ENCODE results near the gene CLEC16A.

The CLEC16A gene

DNA sequence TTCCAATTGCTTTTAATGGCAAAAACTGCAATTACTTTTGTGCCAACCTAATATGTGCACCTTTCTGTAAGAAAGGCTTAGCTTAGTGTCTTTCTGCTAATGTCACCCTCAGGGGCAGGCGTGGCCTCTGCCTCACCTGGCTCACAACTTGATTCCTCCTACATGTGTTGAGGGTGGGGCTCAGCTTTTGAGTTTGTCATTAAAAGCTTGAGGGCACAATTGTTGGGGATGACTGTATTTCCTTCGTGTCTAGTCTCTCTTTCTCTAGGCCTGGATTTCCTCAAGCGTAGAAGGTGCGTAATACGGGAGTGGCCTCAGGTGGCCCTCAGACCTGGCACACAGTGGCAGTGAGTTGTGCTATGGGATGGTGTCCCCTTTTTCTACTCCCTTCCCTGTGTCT, 94.4 kb downstream of the CLEC16A start:
- H3K4me1 ChIP-seq (ENCODE audit: insufficient read depth, low read length): no peaks in the 10 kb centered on the region
- no peak overlapping the region for H3K27ac ChIP-seq (ENCODE audit: low read length)
- no peaks in the 10 kb centered on the region for H3K27me3 ChIP-seq (ENCODE audit: insufficient read depth, low read length)
- H3K4me3 ChIP-seq (ENCODE audit: low read length): no peak overlapping the region
- peaks cover 16% of the 10 kb centered on the region; the same call in 1 of the 2 replicates for H3K36me3 ChIP-seq (ENCODE audit: insufficient read depth, low read depth, low read length)
- H3K9ac ChIP-seq (ENCODE audit: low read depth, low read length): no peak overlapping the region
- no peaks in the 10 kb centered on the region for H3K9me3 ChIP-seq (ENCODE audit: insufficient read depth, low read depth, low read length)

DNA sequence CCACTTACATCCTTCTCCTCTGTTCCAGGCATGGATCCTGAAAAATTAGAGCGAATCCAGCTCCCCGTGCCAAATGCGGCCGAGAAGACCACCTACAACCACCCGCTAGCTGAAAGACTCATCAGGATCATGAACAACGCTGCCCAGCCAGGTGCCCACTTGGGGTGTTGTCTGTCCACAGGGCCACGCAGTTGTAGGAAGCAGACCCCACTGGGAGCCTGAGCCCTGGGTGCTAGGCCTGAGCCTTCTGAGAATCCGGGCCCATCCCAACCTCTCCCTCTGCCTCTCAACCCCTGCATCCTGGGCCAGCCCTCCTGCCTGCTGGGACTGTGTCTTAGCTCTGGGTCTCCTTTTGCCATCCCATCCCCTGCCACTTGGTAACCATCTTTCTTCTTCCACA, 95.4 kb downstream of the CLEC16A start:
- Histone ChIP-seq H3K9me3 (ENCODE audit: insufficient read depth, low read depth, low read length) (no peaks in the 10 kb centered on the region), H3K36me3 (ENCODE audit: insufficient read depth, low read depth, low read length) (peaks cover 19% of the 10 kb centered on the region; the same call in 1 of the 2 replicates)

DNA sequence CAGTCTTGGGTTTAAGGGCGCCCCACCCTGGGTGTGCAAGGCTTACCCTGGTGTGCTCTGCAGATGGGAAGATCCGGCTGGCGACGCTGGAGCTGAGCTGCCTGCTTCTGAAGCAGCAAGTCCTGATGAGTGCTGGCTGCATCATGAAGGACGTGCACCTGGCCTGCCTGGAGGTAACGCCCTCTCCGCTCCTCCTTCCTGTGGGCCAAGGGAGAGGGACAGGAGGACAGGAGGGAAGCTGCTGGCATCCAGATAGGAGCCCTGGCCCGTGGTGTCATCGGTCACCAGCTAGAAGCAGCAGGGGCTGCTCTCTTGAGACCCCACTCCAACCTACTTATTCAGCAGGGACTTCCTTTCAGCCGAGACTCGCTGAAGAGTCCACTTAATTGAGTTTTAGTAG, 97.8 kb downstream of the CLEC16A start:
- Histone ChIP-seq H3K9ac (ENCODE audit: low read depth, low read length) (no peak overlapping the region), H3K4me3 (ENCODE audit: low read length) (no peak overlapping the region), H3K4me1 (ENCODE audit: insufficient read depth, low read length) (0 out of 2 replicates have a peak, but pooled peaks cover 5% of the 10 kb centered on the region), H3K27me3 (ENCODE audit: insufficient read depth, low read length) (no peaks in the 10 kb centered on the region), H3K36me3 (ENCODE audit: insufficient read depth, low read depth, low read length) (peaks cover 19% of the 10 kb centered on the region; the same call in 1 of the 2 replicates), H3K9me3 (ENCODE audit: insufficient read depth, low read depth, low read length) (no peaks in the 10 kb centered on the region), H3K27ac (ENCODE audit: low read length) (no peak overlapping the region)

More for the DNA sequence above, 95.4 kb downstream of the CLEC16A start:
- H3K4me3 ChIP-seq (ENCODE audit: low read length): no peak overlapping the region
- no peaks in the 10 kb centered on the region for H3K27me3 ChIP-seq (ENCODE audit: insufficient read depth, low read length)
- H3K27ac ChIP-seq (ENCODE audit: low read length): no peak overlapping the region
- no peak overlapping the region for H3K9ac ChIP-seq (ENCODE audit: low read depth, low read length)
- H3K4me1 ChIP-seq (ENCODE audit: insufficient read depth, low read length): no peaks in the 10 kb centered on the region

GRCh38 chr16:11045441-11045840, 101.1 kb downstream of the CLEC16A start:
- Histone ChIP-seq H3K9me3 (ENCODE audit: insufficient read depth, low read depth, low read length) (no peaks in the 10 kb centered on the region), H3K9ac (ENCODE audit: low read depth, low read length) (no peak overlapping the region), H3K4me3 (ENCODE audit: low read length) (no peak overlapping the region), H3K4me1 (ENCODE audit: insufficient read depth, low read length) (0 out of 2 replicates have a peak, but pooled peaks cover 5% of the 10 kb centered on the region), H3K27ac (ENCODE audit: low read length) (no peak overlapping the region), H3K27me3 (ENCODE audit: insufficient read depth, low read length) (no peaks in the 10 kb centered on the region), H3K36me3 (ENCODE audit: insufficient read depth, low read depth, low read length) (peaks cover 18% of the 10 kb centered on the region; the same call in 1 of the 2 replicates)

DNA sequence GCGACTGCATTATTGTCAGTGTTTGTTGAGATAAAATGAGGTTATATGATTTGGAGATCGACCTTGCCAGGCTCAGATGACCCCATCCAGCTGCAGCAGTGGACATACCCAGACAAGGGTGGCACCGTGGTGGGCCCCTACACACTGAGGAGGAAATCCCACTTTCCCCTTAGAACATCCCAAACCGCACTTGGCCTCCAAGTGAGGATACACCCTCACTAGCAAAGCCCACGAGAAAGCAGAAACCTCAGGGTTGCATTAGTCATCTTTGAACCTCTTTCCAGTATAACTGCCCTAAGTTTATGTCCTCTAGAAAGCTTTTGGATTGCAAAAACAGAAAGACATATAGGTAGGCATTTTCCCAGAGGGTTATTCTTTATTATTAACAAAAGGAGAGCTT, 101.5 kb downstream of the CLEC16A start:
- Histone ChIP-seq H3K4me3 (ENCODE audit: low read length) (no peak overlapping the region), H3K4me1 (ENCODE audit: insufficient read depth, low read length) (0 out of 2 replicates have a peak, but pooled peaks cover 5% of the 10 kb centered on the region), H3K27me3 (ENCODE audit: insufficient read depth, low read length) (no peaks in the 10 kb centered on the region), H3K36me3 (ENCODE audit: insufficient read depth, low read depth, low read length) (peaks cover 14% of the 10 kb centered on the region; the same call in 1 of the 2 replicates), H3K27ac (ENCODE audit: low read length) (no peak overlapping the region), H3K9me3 (ENCODE audit: insufficient read depth, low read depth, low read length) (no peaks in the 10 kb centered on the region), H3K9ac (ENCODE audit: low read depth, low read length) (no peak overlapping the region)

GRCh38 chr16:11046382-11046931, 102.1 kb downstream of the CLEC16A start:
- Histone ChIP-seq H3K27me3 (ENCODE audit: insufficient read depth, low read length) (no peaks in the 10 kb centered on the region), H3K9me3 (ENCODE audit: insufficient read depth, low read depth, low read length) (no peaks in the 10 kb centered on the region), H3K9ac (ENCODE audit: low read depth, low read length) (no peak overlapping the region), H3K27ac (ENCODE audit: low read length) (no peak overlapping the region), H3K36me3 (ENCODE audit: insufficient read depth, low read depth, low read length) (peaks cover 9% of the 10 kb centered on the region; the same call in 1 of the 2 replicates), H3K4me3 (ENCODE audit: low read length) (no peak overlapping the region), H3K4me1 (ENCODE audit: insufficient read depth, low read length) (0 out of 2 replicates have a peak, but pooled peaks cover 5% of the 10 kb centered on the region)

DNA sequence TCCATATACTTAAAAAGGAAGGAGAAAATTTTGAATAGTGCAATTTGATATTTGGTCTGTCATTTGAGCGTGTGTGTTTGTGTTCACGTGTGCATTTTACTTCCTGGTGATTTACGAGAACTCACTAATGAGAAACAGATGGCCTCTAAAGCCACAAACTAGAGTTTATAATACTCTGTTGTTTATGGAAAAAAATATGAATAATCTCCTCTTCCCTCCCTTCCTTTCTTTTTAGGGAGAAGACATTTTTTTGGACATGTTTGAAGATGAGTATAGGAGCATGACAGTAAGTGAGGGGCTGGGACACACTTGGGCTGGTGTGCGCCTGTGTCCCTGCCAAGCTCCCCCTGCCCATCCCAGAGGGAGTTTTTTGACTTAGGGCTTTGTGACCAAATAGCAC, 102.7 kb downstream of the CLEC16A start:
- Histone ChIP-seq H3K36me3 (ENCODE audit: insufficient read depth, low read depth, low read length) (peaks cover 11% of the 10 kb centered on the region; the same call in 1 of the 2 replicates), H3K4me3 (ENCODE audit: low read length) (no peak overlapping the region), H3K27me3 (ENCODE audit: insufficient read depth, low read length) (no peaks in the 10 kb centered on the region), H3K27ac (ENCODE audit: low read length) (no peak overlapping the region), H3K9me3 (ENCODE audit: insufficient read depth, low read depth, low read length) (no peaks in the 10 kb centered on the region), H3K4me1 (ENCODE audit: insufficient read depth, low read length) (0 out of 2 replicates have a peak, but pooled peaks cover 5% of the 10 kb centered on the region), H3K9ac (ENCODE audit: low read depth, low read length) (no peak overlapping the region)

DNA sequence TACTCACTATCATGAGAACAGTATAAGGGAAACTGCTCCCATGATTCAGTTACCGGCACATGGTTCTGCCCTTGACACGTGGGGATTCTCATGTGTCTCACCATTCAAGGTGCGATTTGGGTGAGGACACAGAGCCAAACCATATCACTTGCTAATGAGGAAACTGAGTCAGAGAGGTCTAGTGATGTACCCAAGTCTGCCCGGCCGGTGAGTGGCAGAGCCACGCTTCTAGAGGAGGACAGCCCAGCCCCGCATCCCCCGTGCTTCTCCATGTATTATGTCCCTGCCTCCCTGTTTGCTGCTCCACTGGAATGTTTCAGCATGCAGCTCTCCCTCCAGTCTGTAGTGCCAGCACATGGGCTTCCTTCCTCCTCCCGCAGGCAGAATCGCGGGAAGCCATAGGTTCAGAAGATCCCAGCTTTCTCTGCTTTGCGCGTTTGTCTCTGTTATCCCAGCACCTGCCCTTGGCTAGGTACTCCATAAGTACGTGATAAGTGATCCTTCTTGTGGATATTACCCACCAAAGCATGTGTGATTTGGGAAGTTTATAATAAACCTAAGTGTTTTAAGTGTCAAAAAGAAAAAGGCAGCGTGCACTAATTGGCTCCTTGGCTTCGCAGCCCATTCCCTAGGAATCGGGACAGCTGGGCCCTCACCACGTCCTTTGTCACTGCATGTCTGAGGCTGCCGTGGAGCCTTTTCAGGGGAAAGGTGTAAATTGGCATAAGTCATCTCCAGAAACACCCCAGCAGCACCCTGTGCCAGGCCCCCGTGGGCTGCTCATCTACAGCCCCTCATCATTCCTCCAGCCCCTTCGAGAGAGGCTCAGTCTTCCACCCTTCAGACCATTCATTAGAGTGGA, 103.8 kb downstream of the CLEC16A start:
- 0 out of 2 replicates have a peak, but pooled peaks cover 6% of the 10 kb centered on the region for H3K36me3 ChIP-seq (ENCODE audit: insufficient read depth, low read depth, low read length)

DNA sequence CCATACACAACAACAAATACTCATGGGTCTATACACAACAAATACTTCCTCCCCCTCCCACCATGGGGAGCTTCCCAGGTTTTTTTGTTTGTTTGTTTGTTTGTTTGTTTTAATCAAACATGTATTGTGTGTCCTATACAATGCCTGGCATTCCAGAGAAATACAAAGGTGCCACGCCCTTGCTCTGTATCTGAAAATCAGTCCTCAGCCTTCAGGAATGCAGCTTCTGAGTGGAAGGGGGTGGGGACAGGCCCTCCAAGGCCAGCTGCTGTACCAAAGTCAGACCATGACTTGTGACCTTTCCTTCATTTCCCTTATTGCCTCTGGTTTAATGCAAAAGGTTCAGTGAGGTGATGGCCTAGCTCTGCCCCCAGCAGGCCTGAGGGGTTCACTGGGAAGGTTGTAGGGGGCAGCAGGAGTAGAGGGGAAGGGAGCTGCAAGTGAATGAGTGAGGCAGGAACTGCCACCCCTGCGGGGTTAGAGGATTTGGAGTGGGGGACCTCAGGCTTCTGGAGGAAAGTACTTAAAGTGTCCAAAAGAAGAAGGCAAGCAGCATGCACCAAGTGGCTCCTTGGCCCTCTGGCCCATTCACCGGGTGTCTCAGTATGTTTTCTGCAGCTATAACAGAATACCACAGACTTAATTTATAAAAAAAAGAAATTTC, 105.2 kb downstream of the CLEC16A start:
- H3K9ac ChIP-seq (ENCODE audit: low read depth, low read length): no peak overlapping the region
- H3K27ac ChIP-seq (ENCODE audit: low read length): no peak overlapping the region
- H3K36me3 ChIP-seq (ENCODE audit: insufficient read depth, low read depth, low read length): 0 out of 2 replicates have a peak, but pooled peaks cover 3% of the 10 kb centered on the region
- H3K4me1 ChIP-seq (ENCODE audit: insufficient read depth, low read length): 0 out of 2 replicates have a peak, but pooled peaks cover 5% of the 10 kb centered on the region
- no peaks in the 10 kb centered on the region for H3K27me3 ChIP-seq (ENCODE audit: insufficient read depth, low read length)
- H3K9me3 ChIP-seq (ENCODE audit: insufficient read depth, low read depth, low read length): no peaks in the 10 kb centered on the region
- no peak overlapping the region for H3K4me3 ChIP-seq (ENCODE audit: low read length)

More for the DNA sequence above, 103.8 kb downstream of the CLEC16A start:
- no peaks in the 10 kb centered on the region for H3K27me3 ChIP-seq (ENCODE audit: insufficient read depth, low read length)
- H3K27ac ChIP-seq (ENCODE audit: low read length): no peak overlapping the region
- H3K9ac ChIP-seq (ENCODE audit: low read depth, low read length): no peak overlapping the region
- no peak overlapping the region for H3K4me3 ChIP-seq (ENCODE audit: low read length)
- 0 out of 2 replicates have a peak, but pooled peaks cover 5% of the 10 kb centered on the region for H3K4me1 ChIP-seq (ENCODE audit: insufficient read depth, low read length)
- no peaks in the 10 kb centered on the region for H3K9me3 ChIP-seq (ENCODE audit: insufficient read depth, low read depth, low read length)

DNA sequence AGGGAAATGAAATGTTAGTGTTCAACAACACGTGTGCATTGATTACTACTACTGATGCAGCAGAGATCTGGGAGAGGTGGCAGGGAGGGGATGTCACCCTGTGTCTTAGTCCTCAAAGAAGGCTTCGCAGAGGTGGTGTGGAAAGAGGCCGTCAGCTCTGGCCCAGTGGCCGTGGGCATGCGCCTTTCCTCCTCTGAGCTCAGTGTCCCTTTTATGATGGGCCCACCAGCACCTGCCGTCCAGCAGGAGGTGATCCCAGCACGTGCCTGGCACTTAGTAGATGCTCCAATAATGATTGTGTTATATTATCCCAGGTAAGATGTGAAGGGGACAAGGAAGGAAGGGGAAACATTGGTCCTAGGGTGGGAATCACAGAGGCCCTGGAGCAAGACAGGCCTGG, 106.2 kb downstream of the CLEC16A start:
- H3K4me1 ChIP-seq (ENCODE audit: insufficient read depth, low read length): 0 out of 2 replicates have a peak, but pooled peaks cover 5% of the 10 kb centered on the region
- H3K9ac ChIP-seq (ENCODE audit: low read depth, low read length): no peak overlapping the region
- H3K27me3 ChIP-seq (ENCODE audit: insufficient read depth, low read length): no peaks in the 10 kb centered on the region
- H3K9me3 ChIP-seq (ENCODE audit: insufficient read depth, low read depth, low read length): no peaks in the 10 kb centered on the region
- 0 out of 2 replicates have a peak, but pooled peaks cover 3% of the 10 kb centered on the region for H3K36me3 ChIP-seq (ENCODE audit: insufficient read depth, low read depth, low read length)
- no peak overlapping the region for H3K4me3 ChIP-seq (ENCODE audit: low read length)
- H3K27ac ChIP-seq (ENCODE audit: low read length): no peak overlapping the region

GRCh38 chr16:11050944-11051343, 106.6 kb downstream of the CLEC16A start:
- H3K4me1 ChIP-seq (ENCODE audit: insufficient read depth, low read length): 0 out of 2 replicates have a peak, but pooled peaks cover 5% of the 10 kb centered on the region
- 0 out of 2 replicates have a peak, but pooled peaks cover 3% of the 10 kb centered on the region for H3K36me3 ChIP-seq (ENCODE audit: insufficient read depth, low read depth, low read length)
- H3K27me3 ChIP-seq (ENCODE audit: insufficient read depth, low read length): no peaks in the 10 kb centered on the region
- no peak overlapping the region for H3K27ac ChIP-seq (ENCODE audit: low read length)
- H3K9ac ChIP-seq (ENCODE audit: low read depth, low read length): no peak overlapping the region
- H3K9me3 ChIP-seq (ENCODE audit: insufficient read depth, low read depth, low read length): no peaks in the 10 kb centered on the region
- no peak overlapping the region for H3K4me3 ChIP-seq (ENCODE audit: low read length)
